Hepatic stellate cell (primary cell): ENCODE results near the gene STXBP5.

Experiments
- DNase-seq: peaks from one replicate; pipeline ENCODE4 v3.0.0; 2011; ENCODE audit warnings: low spot score

The STXBP5 gene

DNA sequence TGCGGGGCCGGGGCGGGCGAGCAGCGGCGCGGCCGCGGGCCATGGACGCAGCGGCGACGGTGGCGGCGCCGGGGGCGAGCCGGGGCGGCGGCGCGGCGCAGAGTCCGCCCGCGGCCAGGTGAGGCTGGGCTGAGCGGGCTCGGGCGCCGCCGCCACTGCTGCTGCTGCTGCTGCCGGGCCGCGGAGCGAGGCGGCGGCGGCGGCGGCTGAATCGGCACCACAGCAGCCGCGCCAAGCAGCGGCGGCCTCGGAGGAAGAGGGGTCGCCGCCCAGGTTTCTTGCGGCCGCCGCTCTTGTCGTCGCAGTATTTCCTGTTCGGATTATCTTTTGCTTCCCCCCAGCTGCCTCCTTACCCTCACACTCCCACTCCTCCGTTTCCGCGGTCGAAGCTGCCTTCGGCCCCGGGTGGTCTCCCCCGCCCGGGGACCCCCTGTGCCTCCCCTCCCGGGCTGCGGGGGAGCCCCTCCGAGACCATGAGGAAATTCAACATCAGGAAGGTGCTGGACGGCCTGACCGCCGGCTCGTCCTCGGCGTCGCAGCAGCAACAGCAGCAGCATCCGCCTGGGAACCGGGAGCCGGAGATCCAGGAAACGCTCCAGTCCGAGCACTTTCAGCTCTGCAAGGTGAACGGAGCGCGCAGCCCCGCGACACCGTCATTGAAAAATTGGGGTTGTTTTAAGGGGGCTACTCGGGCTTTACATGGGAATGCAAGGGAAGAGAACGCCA lies at the start of gene STXBP5:
TSS of gene STXBP5 (plus strand) at position 358 of the 726 bp plus-strand sequence. CDS start at position 474, 116 bp downstream.
- peak; percentile 25 for DNase-seq

DNA sequence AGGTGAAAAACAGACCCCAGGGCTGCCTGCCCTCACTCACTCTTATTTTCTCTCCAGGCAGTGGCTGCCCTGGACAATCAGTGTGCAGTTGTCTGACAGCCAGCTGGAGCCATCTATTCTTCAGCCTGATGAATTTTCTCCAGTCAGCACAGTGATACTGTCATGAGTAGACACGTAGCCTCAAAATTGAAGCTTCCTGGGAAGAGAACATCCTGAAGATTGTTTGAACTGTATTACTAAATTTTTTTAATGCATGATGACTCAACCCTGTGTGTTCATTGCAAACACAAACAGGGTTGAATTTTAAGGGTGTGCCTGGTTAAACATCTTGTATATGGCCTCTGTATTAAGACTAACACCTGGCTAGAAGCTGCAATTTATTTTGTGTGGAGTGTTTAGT lies 49.8 kb upstream of the STXBP5 start:
- DNase-seq: no peak

DNA sequence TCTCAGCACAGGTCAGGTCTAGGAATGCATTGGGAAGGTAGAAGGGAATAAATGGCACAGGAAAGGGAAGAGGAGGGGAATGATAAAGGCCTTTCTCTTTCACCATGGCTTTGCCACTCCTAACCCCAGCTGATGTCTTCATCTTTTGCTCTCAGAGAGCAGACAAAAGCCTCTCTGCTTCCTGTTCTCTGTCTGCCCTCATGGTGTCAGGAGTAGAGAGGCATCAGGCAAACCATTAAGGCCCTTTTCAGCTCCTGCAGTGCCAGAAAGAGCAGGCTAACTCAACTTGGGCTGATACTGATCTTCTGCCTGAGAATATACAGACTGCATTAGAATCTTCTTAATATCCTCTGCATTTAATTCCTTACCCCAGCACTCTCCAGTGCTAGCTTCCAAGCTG lies 48.0 kb upstream of the STXBP5 start:
- no peak for DNase-seq

DNA sequence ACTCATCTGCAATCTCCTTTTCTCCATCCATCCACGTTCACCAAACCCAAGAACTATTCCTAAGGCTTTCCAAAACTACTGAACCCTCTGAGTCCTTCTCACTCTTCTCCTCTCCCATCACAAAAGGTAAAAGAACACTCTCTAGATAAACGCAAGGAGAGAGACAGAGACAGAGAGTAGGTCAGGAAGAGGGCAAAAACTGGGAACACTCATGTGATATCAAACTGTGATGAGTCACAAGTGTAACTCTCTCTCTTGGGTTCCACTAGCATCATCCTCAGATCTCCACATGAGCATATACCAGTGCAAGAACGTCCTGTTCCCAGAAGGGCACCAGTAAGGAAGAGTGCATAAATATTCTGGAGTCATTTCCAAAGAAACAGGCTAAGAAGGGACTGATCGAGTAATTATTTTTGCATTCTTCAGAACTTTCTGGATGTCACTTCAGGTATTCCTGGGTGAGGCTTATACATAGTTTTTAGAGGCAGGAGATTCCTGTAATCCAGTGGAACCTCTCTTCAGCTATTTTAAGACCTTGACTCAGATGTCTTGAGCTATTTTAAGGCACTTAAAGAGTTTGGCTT lies 47.3 kb upstream of the STXBP5 start:
- no peak for DNase-seq

DNA sequence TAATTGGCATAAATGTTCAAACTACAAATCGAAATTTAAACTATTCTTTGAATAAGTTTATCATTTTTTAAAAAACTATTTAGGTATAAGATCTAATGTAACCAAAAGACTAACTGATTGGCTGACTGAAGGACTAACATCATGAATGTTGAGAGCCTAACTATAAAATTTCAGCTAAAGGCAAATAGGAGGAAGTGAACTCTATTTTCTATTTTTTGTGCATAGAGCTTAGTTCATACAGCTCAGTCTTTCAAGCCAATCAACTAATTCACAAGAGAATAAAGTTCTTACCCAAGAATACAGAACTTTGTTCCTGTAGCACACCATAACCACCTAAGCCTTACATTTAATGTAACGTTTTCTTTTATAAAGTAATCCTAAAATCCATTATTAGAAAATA lies 46.3 kb upstream of the STXBP5 start:
- DNase-seq: no peak

DNA sequence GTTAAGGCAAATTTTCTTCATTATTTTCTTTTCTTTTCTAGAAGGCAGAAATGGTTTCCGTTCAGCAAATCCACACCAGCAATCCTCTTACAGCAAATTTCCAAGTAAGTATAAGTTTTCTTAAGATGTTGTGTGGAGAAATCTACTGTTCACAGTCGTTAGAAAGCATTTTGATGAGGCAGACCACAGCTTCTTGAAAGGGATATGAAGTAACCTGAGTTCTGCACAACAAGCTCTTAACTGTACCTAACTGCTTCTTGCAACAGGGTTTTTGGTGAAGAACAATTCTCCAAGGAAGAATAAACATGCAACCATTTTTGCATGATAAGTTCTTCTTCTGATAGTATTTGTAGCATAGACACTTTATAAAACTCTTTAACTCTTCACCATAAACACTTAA lies 45.3 kb upstream of the STXBP5 start:
- DNase-seq: no peak

DNA sequence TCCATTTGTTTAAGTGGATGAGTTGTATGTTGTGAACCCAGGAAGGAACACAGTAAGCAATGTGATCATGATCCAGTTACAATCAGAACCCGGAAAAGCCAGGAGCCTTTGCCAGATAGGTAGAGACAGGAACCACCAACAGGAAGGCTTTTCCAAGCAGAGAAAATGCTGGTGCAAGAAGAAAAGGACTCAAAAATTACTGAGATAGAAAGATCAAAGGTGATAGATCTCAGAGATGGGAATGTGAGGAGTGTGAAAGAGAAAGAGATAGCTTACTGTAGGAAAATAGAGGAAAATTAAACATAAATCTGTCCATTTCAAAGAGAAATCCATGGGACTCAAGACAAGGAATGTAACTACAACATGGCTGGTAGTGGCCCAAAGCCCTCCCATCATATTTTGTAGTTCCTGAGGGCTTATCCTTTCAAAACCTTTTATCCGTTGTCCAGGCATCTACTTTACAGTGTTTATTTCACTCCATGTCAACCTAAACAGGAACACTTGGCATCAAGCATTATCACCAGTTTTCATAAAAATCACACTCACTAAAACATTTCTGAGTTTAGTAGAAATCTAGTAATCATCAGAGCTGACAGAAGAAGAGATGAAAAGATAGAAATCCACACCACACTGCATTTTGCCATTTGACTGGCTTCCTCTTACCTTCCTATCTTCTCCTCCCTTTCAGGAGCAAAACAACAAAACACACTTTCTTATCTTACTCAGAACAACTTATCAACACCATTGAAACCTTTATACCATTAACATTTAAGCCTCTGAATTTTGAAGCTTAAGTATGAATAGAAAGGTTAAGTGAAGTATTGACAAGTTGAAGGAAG lies 44.5 kb upstream of the STXBP5 start:
- DNase-seq: no peak

DNA sequence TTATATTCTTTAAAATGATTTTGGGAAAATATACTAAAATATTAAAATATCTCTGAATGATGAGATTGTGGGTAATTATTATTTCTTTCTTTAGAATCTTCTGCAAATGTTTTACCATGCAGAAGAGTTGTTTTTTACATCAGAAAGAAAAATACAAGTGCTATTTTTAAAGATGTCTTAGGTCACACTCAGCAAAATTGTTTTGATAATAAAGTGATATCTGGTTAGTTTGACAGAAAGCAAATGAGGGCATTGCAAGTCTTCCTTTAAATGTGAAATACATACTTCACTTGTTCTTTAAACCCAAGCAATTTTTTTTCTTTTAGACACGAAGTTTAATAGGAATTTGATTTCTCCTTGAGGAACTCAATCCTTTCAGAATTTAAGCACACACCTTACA lies 43.6 kb upstream of the STXBP5 start:
- no peak for DNase-seq

DNA sequence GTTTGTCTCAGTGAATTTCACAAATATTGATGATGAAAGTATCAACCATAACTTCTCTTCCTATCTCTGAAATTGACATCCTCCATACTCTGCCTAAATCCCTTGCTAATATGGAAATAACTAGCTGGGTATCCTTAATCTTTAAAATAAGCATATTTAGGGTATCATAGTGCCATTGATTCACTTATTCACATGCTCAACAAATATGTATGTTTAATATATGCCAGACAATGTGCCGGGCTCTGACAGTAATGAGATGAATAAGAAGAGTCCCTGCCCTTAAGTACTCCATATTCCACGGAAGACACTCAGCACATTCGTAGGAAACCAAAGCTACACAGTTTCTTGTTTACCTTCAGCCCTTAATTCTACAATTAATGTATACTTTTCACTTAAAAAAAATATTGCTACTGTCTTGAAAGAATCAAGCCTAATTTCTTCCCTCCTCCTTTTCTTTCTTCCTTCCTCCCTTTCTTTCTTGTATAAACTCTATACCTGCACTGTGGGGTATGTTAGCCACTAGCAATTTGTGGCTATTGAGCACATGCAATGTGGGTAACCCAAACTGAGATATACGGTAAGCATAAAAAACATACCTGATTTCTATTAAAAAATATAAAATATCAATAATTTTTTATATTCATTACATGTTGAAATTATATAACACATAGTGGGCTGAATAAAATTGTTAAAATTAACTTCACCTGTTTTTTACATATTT lies 42.8 kb upstream of the STXBP5 start:
- DNase-seq: no peak

DNA sequence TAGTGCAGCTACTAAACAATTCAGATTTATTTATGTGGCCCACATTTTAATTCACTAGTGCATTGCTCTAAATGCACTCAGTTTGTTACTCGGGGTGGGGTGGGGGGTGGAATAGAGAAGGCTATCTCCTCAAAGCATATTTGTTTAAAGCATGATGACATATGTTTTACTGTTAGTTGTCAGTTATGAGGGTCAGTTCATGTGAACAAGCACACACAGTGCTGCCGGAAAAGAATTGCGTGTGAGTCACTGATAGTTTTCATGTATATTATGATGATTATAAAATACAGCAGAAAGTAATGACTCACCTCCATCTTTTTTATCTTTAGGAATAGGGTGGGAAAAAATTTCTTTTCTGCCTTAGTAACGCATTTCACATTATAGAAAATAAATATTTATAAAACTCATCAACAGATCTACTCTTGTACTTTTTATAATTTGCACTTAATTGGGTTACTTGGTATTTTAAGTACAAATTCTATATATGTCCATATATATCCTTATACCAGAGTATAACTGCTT lies 42.2 kb upstream of the STXBP5 start:
- DNase-seq: peak; percentile 17

DNA sequence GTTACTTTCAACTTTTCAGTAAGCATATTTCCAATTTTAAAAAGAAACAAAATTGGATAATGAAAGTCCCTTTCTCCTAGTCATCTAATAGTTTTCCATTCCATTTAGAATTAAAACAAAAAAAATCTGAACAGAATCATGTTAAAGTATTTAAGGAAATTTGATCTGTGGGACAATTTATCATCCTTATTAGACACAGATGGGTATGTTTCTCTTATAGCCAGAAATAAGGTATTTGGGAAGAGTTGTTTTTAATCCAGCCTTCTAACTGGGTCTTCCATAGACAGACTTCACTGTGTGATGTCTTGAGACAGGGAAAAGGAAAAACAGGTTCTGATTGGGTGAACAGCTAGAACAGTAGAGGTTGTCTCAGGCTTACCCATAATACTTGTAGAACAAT lies 39.5 kb upstream of the STXBP5 start:
- DNase-seq: no peak

DNA sequence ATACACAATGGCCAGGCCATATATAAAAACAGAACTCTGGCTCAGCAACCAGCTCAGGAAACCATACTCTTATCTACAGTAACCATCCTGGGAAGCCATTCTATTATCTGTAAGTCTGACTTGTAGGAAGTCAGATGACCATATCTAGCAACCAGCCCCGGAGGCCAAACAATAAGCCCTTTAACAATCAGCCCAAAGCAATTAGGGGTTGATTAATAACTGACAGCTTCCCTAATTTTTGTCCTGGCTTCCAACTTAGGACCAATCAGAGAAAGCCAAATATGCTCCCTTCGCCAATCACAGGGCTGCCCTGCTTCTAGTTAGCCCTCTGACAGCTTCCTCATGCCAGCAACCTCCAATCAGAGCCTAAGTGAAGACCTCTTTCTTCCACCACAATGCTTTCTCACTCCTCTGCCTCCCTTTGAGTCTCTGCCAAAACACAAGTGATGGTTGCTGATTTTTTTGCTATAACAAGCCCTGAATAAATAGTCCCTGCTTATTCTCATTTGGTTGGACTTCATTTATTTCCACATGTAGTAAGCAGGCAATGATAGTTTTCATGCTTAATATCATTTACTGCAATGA lies 37.8 kb upstream of the STXBP5 start:
- no peak for DNase-seq

DNA sequence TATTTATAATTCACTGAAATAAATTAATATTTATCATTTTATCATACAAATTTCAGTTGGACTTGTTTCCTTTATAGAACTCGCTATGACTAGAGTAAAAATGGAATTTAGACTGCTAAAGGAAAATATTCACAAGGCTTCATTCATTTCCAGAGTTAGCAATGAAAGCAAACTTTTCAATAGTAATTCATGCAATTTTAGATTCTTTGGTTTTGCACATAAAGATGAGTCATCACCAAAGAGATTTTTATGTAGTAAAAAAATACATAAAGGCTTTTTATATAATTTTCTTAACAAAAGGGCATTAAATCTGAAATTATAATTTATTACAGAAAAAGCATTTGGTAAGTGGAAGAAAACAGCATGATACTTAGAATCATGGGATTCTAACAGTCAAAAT lies 37.2 kb upstream of the STXBP5 start:
- DNase-seq: no peak

DNA sequence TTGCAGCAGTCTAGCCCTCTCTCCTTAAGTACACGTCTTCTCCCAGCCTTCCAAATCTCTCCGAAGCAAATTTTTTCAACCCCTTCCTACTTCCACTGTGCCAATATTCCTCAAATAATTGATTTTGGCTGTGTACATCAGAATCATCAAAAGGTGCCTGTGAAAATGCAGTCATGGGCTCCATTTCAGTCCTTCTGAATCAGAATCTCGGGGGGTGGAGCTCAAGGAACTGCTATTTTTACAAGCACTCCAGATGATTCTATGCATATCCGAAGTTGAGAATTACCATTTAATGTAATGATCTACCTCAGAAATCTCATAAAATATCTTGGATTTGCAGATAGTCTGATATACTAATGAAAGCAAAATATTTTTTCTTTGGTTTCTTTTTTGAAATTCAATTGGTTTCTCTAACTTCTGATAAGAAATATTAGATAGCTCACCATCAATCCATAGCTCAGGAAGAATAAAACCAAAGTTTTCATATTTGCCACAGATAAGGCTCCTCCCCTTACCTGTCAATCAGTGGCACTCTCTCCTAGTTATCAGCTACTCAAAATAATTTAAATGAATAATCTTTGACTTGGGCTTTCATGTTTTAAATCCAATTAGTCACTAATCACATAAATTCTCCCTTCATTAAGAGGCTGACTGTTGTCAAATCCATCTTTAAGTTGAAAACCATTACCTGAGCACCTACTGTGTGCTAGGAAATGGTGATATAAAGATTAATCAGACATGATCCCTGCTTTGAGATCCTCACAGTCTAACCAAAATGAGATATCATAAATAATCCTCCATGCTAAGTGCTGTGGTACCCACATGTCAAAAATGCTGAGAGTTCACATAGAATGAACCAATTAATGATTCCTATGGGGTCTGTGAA lies 36.4 kb upstream of the STXBP5 start:
- no peak for DNase-seq

DNA sequence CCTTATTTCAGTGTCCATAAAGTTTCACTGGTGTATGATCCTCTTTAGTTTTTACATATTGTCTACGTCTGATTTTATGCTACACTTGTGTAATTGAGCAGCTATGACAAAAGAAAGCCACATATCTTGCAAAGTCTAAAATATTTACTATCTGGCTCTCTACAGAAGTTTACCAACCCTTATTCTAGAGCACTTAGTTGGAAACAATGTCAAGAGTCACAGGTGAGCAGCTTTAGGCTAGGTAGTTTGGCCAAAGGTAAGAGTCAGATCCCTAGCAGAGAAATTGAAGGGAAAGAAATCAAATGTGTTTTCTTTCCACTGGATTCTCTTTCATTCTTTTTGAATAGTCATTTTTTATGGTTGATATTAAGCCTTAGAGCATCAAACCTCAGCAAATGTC lies 34.7 kb upstream of the STXBP5 start:
- DNase-seq: no peak

DNA sequence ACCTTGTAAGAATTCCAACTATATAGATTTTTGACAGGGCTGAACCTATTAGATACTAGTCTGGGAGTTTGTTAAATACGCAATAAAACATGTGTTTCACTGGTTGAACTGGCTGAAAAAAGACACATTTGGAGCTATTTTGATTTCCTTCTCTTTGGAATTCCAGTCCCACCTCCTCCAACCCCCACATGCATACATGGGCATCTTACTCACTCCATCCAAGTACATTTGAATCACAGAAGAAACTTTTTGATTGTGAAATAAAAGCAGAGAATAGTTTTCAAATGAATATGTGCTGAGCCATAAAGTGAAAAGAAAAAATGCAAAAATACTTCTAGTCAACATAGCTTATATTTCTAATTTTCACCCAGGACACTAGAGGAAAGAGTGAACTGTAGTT lies 33.9 kb upstream of the STXBP5 start:
- DNase-seq: peak; percentile 47

DNA sequence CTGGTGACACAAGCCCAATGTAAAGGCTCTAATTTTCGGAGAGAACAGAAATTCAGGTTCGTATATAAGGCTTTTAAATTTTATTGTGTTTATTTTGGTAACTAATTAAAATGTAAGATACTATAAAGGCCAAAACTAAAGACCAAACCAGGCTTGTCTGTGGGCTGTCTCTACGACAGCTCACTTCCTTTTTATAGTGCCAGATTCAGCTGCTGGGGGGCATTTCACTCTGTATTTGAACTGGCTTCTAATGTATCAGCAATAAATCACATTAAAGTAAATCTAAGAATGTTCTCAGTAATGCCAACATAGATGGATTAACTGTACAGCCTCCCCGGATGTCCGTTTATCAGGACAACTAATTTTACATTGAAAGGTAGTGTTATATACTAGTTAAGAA lies 31.1 kb upstream of the STXBP5 start:
- DNase-seq: no peak

DNA sequence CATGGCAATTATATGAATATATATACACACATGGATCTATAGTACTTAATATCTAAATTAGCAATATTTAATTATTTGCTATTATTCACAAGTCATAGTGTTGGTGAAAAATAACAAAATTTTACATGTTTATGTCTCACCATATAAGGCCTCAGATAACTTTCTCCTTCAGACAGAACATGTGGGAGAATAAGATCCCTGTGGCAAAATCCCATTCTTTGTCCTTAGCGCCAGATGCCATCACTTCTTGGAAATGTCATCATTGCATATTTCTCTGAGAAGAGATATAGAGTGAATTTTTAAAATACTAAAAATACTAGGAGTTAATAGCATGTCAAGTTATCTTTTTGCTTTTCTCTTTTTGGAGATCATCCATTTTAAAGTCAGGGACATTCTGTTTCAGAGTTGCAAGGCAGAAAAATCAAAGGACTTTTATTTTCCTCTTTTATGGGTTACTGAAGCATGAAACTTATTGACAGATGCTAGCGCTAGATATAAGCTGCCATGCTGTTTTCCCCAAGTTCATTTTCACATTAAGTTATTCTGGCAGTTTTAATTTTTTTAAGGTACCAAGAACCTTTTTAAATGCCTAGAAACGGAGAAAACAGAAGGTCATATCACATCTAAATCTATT lies 30.4 kb upstream of the STXBP5 start:
- DNase-seq: no peak

DNA sequence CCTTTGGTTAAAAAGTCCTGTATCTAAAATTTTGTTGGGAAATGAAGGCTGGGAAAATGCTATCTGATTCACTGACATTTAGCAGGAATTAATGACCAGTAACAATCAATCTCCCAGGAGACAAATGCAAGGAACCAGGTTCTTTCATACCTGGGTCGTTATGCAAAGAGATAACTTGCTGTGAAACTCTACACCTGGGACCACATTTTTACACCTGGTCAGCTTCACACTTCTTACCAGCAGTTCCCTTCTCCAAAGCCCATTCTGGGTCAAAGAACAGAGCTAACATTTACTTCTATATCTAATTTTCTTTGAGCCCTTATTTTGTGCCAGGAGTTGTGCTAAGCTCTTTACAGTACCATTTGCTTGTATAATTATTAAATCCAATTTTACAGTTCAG lies 27.4 kb upstream of the STXBP5 start:
- no peak for DNase-seq

DNA sequence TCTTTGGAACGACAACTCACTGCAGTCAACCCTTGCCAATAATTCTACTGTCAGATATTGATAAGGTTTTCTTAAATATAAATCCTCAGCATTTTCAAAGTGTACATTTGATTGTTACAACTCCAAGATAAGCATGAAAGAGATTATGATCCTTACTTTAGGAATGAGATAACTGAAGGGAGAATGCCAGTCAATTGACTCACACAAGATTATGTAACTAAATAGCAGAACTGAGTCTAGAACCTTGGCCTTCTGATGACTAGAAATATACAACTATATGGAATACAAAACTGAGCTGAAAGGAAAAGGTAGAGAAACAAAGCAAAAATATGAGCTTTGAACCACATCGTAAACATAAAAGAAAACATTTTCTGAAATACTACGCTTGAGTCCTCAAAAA lies 26.9 kb upstream of the STXBP5 start:
- DNase-seq: no peak
